K562 (cell line): Measurements from ENCODE around the gene TIGAR. TPM values are rescaled to one million over a fixed set of nuclear protein-coding genes. Genes with fewer than 3 reads are reported as not detected.

Experiments used
- AFF1 ChIP-seq, 2 experiments: fragments of 450-650 bp; IDR thresholded peaks; 2 replicates each; pipeline ENCODE4 v1.6.1; 2018; ENCODE audit warnings: mild to moderate bottlenecking in 2 of 2, low read depth in 1 of 2; ENCODE audit not compliant: partially characterized antibody in 2 of 2
- BCLAF1 ChIP-seq, 2 experiments: fragments of 450-650 bp in 1 of 2; IDR thresholded peaks; 2 replicates each; pipeline ENCODE4 v1.6.1; 2011 to 2017; ENCODE audit warnings: low read depth in 2 of 2, antibody characterized with exemption in 1 of 2, borderline replicate concordance in 1 of 2, low read length in 1 of 2, mild to moderate bottlenecking in 1 of 2, mixed read lengths in 1 of 2; ENCODE audit not compliant: control insufficient read depth in 1 of 2
- CBX8 ChIP-seq: fragments of 200-600 bp; sonication (generic); IDR thresholded peaks from 2 replicates; pipeline ENCODE4 v1.6.1; 2012; ENCODE audit warnings: borderline replicate concordance, mixed run types, low read depth, mild to moderate bottlenecking, moderate library complexity, mixed read lengths, low read length, control low read depth, inconsistent platforms; ENCODE audit not compliant: poor library complexity, severe bottlenecking; ENCODE audit errors: extremely low read depth
- HMGXB4 ChIP-seq: sonication (generic); formaldehyde crosslinking; IDR thresholded peaks from 2 replicates; pipeline ENCODE4 v1.8.1; 2023; ENCODE audit warnings: mild to moderate bottlenecking, missing genetic modification reagents
- POLR2AphosphoS5 ChIP-seq: IDR thresholded peaks from 2 replicates; pipeline ENCODE4 v1.6.1; 2011; ENCODE audit warnings: mild to moderate bottlenecking, low read depth, low read length, moderate library complexity; ENCODE audit not compliant: control insufficient read depth, insufficient read depth
- RBM14 ChIP-seq: fragments of 200-400 bp; formaldehyde crosslinking; IDR thresholded peaks from 2 replicates; pipeline ENCODE4 v1.6.1; 2018; ENCODE audit warnings: low read depth, mild to moderate bottlenecking, low read length, moderate library complexity, borderline replicate concordance; ENCODE audit not compliant: insufficient read depth
- TAF9B ChIP-seq: fragments of 450-650 bp; IDR thresholded peaks from 2 replicates; pipeline ENCODE4 v1.6.1; 2018; ENCODE audit warnings: mild to moderate bottlenecking; ENCODE audit not compliant: partially characterized antibody
- TFAP4 ChIP-seq: sonication (generic); formaldehyde crosslinking; IDR thresholded peaks from 2 replicates; pipeline ENCODE4 v1.8.0; 2022; ENCODE audit warnings: missing genetic modification reagents, mild to moderate bottlenecking, moderate library complexity, borderline replicate concordance
- ZKSCAN3 ChIP-seq: fragments of 250-450 bp; sonication (Bioruptor Pico); IDR thresholded peaks from 2 replicates; pipeline ENCODE4 v1.4.0; 2020
- ZNF282 ChIP-seq: sonication (generic); formaldehyde crosslinking; IDR thresholded peaks from 2 replicates; pipeline ENCODE4 v1.8.1; 2023; ENCODE audit warnings: missing genetic modification reagents
- ZNF639 ChIP-seq, 2 experiments: fragments of 200-800 bp in 1 of 2; sonication (Bioruptor generic) in 1 of 2; sonication (generic) in 1 of 2; formaldehyde crosslinking in 1 of 2; IDR thresholded peaks in 1 of 2; conservative IDR thresholded peaks in 1 of 2; 2 replicates each; pipeline versions ENCODE4 v1.5.0 to v1.6.1; 2016 to 2020; ENCODE audit warnings: missing compliant biosample characterization in 1 of 2, missing genetic modification characterization in 1 of 2, missing genetic modification reagents in 1 of 2
- polyA plus RNA-seq, 8 experiments: library from polyadenylated mRNA; depleted of rRNA in 4 of 8; stranded (reverse) in 5 of 8; unstranded in 3 of 8; fragments of >200 nt; fragmentation: Nextera tagmentation in 2 of 8; fragmentation: Illumina TruSeq in 1 of 8; extraction: Ambion mirVana in 2 of 8; extraction: Trizol in 1 of 8; gene quantifications; 2 replicates each; pipeline versions ENCODE4 v1.2.1 to v1.2.3, GENCODE V29; 2011 to 2014; ENCODE audit warnings: inconsistent platforms in 1 of 8, missing spikeins in 1 of 8
- total RNA-seq, 7 experiments: library from RNA; depleted of rRNA in 6 of 7; stranded (reverse); fragments of >200 nt in 6 of 7; fragmentation: Illumina TruSeq in 2 of 7; extraction: Trizol in 2 of 7; gene quantifications; 2 replicates each; pipeline versions ENCODE4 v1.2.1 to v1.2.3, GENCODE V29; 2011 to 2021; ENCODE audit warnings: low replicate concordance in 1 of 7

The TIGAR gene
- total and polyA plus RNA-seq, 9 of the 15 experiments (the other 6 are each of a cell fraction or from before 2014, with no cell fraction given): 0.11 to 1.0 (median 0.53) TPM; not detected in 2

GRCh38 chr12:4273652-4274395 is 47.2 kb upstream of the TIGAR start, which contains the start of gene CCND2 (continued):
- TF ChIP-seq HMGXB4 (CRISPR knock-in tag) (no peak), BCLAF1 (IDR thresholded peaks at IDR 0.05; ENCODE audit: borderline replicate concordance in 1 of 2, control insufficient read depth in 1 of 2, low read depth in 2 of 2, low read length in 1 of 2) (no peak), TFAP4 (CRISPR knock-in tag) (peak; percentile 18; the same call in 1 of the 2 replicates), CBX8 (no peak), ZNF282 (CRISPR knock-in tag) (no peak), ZKSCAN3 (CRISPR knock-in tag) (no peak), AFF1 (IDR thresholded peaks at IDR 0.05; ENCODE audit: low read depth in 1 of 2, partially characterized antibody in 2 of 2) (peak; percentile 21 to 37), TAF9B (peak; percentile 65), ZNF639 (CRISPR knock-in tag; conservative IDR thresholded peaks at IDR 0.05 in 1 of 2, IDR thresholded peaks at IDR 0.05 in 1 of 2) (no peak), RBM14 (no peak), POLR2AphosphoS5 (peak; percentile 76)
